Measurements from ENCODE around the gene RASA1. TPM values are rescaled to one million over a fixed set of nuclear protein-coding genes. Genes with fewer than 3 reads are reported as not detected.
A peak's percentile ranks its signal among the peaks of the same experiment; 100 is the strongest.

Gene RASA1
- total RNA-seq, 4 donors from 2014 or later: 23.8 to 27.2 (median 26.0) TPM

- Histone ChIP-seq H3K4me1 (no peaks in the 10 kb centered on the region), H3K4me3 (no peak overlapping the region), H3K27ac (no peak overlapping the region), H3K27me3 (no peaks in the 10 kb centered on the region), H3K9me3 (no peaks in the 10 kb centered on the region), H3K36me3 (no peaks in the 10 kb centered on the region)
- ATAC-seq: no peak
- 33 to 67% methylated on average over 1 of the region's 1 CpG for WGBS, 2 donors (ENCODE audit: low coverage in 1 of 2)
- TF ChIP-seq POLR2AphosphoS5 (IDR thresholded peaks at IDR 0.05) (no peak), POLR2A (IDR thresholded peaks at IDR 0.05) (no peak), EP300 (IDR thresholded peaks at IDR 0.05) (no peak)
- TF ChIP-seq, protein P1, sequence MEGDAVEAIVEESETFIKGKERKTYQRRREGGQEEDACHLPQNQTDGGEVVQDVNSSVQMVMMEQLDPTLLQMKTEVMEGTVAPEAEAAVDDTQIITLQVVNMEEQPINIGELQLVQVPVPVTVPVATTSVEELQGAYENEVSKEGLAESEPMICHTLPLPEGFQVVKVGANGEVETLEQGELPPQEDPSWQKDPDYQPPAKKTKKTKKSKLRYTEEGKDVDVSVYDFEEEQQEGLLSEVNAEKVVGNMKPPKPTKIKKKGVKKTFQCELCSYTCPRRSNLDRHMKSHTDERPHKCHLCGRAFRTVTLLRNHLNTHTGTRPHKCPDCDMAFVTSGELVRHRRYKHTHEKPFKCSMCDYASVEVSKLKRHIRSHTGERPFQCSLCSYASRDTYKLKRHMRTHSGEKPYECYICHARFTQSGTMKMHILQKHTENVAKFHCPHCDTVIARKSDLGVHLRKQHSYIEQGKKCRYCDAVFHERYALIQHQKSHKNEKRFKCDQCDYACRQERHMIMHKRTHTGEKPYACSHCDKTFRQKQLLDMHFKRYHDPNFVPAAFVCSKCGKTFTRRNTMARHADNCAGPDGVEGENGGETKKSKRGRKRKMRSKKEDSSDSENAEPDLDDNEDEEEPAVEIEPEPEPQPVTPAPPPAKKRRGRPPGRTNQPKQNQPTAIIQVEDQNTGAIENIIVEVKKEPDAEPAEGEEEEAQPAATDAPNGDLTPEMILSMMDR (IDR thresholded peaks at IDR 0.05): no peak
Measured at GRCh38 chr5:87242242-87242641, 25.4 kb upstream of the RASA1 start.

DNA sequence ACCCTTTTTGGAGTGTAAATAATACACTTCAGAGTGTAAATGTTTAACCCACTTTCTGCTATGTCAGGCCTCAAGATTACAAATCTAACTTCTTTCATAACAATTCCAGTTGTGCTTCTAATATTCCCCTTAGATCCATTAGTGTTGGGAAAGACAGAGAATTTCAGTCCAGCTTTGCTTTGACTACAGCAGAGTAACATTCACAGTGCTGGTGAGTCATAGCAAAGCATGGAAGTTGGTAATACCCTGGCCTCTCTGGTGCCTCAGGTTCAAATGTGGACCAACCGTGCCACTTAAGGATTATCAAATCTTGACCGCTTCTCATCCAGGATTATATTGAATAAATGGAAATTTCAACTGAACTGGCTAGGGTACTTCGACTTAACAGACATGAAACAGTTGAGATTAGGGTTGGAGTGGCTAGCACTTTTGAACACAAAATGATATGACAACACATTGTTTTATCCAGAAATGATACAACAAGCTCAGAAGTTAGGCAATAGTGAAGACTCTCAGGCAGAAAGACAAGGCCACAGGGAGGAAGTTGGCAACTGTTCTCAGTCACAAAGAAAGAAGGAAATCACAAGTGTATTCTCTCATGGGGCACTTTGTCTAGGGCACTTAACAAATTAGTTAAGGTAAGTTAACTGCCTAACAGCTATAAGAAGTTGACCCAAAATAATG, 24.4 kb upstream of the RASA1 start:
- TF ChIP-seq POLR2AphosphoS5 (IDR thresholded peaks at IDR 0.05) (no peak), POLR2A (IDR thresholded peaks at IDR 0.05) (no peak), EP300 (IDR thresholded peaks at IDR 0.05) (no peak)
- TF ChIP-seq, protein P1 (IDR thresholded peaks at IDR 0.05): no peak
- ATAC-seq: peak; percentile 91
- H3K4me3 ChIP-seq: no peak overlapping the region
- no peaks in the 10 kb centered on the region for H3K9me3 ChIP-seq
- no peaks in the 10 kb centered on the region for H3K27me3 ChIP-seq
- no peak overlapping the region for H3K27ac ChIP-seq
- 74 to 100% methylated on average over 2 to 3 of the region's 3 CpGs for WGBS, 2 donors (ENCODE audit: low coverage in 1 of 2)
- H3K36me3 ChIP-seq: no peaks in the 10 kb centered on the region
- H3K4me1 ChIP-seq: no peaks in the 10 kb centered on the region

GRCh38 chr5:87245451-87245850, 22.2 kb upstream of the RASA1 start:
- Histone ChIP-seq H3K9me3 (no peaks in the 10 kb centered on the region), H3K27me3 (no peaks in the 10 kb centered on the region), H3K4me3 (no peak overlapping the region), H3K4me1 (no peaks in the 10 kb centered on the region), H3K27ac (no peak overlapping the region), H3K36me3 (no peaks in the 10 kb centered on the region)
- TF ChIP-seq EP300 (IDR thresholded peaks at IDR 0.05): no peak
- TF ChIP-seq POLR2AphosphoS5 (IDR thresholded peaks at IDR 0.05): no peak
- TF ChIP-seq POLR2A (IDR thresholded peaks at IDR 0.05): no peak
- TF ChIP-seq, protein P1 (IDR thresholded peaks at IDR 0.05): no peak
- 56 to 59% methylated on average over 2 of the region's 2 CpGs for WGBS, 2 donors (ENCODE audit: low coverage in 1 of 2)
- no peak for ATAC-seq

DNA sequence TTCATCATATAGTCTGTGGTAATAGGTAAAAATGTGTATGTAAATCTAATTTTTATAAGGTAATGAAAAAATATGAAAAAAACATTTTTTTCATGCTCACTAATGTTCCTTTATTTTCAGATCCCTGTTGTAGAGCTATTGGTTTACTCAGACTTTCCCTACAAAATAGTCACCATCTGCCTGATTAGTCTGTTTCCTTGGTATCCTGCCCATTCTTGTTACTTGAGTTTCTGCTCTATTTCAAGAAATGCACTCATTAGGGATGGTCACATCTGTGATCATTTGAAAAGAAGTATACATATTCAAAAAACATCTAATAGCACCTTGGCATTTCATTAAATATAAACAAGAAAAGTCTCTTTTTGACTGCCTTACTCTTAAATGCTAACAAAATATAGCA, 21.6 kb upstream of the RASA1 start:
- no peak overlapping the region for H3K4me3 ChIP-seq
- H3K36me3 ChIP-seq: no peaks in the 10 kb centered on the region
- no peaks in the 10 kb centered on the region for H3K9me3 ChIP-seq
- TF ChIP-seq EP300 (IDR thresholded peaks at IDR 0.05) (no peak), POLR2AphosphoS5 (IDR thresholded peaks at IDR 0.05) (no peak), POLR2A (IDR thresholded peaks at IDR 0.05) (no peak)
- TF ChIP-seq, protein P1 (IDR thresholded peaks at IDR 0.05): no peak
- no peaks in the 10 kb centered on the region for H3K4me1 ChIP-seq
- no peak for ATAC-seq
- H3K27me3 ChIP-seq: no peaks in the 10 kb centered on the region
- H3K27ac ChIP-seq: no peak overlapping the region

DNA sequence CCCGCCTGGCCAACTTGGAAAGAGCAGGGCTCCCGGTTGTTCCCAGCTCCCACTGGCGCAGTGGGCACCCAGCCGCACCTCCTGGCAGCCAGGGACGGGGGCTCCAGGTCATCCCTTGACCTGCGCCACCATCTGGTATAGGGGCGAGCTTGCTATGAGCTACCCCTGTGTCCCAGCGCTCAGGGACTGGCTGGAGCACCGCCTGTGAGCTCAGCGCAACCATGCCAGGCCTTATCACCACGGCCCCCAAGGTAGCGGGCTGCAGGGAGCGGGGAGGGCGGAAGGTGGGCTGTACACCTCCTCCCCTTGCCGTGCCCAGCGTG, 15.4 kb upstream of the RASA1 start:
- Histone ChIP-seq H3K27me3 (no peaks in the 10 kb centered on the region), H3K27ac (no peak overlapping the region), H3K9me3 (no peaks in the 10 kb centered on the region), H3K4me3 (no peak overlapping the region), H3K36me3 (no peaks in the 10 kb centered on the region), H3K4me1 (no peaks in the 10 kb centered on the region)
- no CpG with 5 or more reads among the region's 16 CpGs for WGBS, 2 donors (ENCODE audit: low coverage in 1 of 2)
- TF ChIP-seq POLR2A (IDR thresholded peaks at IDR 0.05): no peak
- TF ChIP-seq, protein P1 (IDR thresholded peaks at IDR 0.05): no peak
- TF ChIP-seq EP300 (IDR thresholded peaks at IDR 0.05): no peak
- TF ChIP-seq POLR2AphosphoS5 (IDR thresholded peaks at IDR 0.05): no peak
- no peak for ATAC-seq
